Astrocyte of the spinal cord (primary cell): ENCODE results near the gene GMNN.
"Not testable (repeated sequence)": the region's sequence is repeated elsewhere in the genome, so short reads cannot be mapped to it uniquely, and the experiment has no call there.

Source experiments
- DNase-seq: peaks from one replicate; pipeline ENCODE4 v3.0.0; 2011; ENCODE audit warnings: low read depth, low spot score
- H3K4me3 ChIP-seq: 2 replicates; pipeline ENCODE4 v1.5.1; 2011; ENCODE audit warnings: low read depth, mild to moderate bottlenecking, low read length, moderate library complexity
- CTCF ChIP-seq: IDR thresholded peaks from 2 replicates; pipeline ENCODE4 v1.5.1; 2012; ENCODE audit warnings: low read depth, mild to moderate bottlenecking, low read length, inconsistent platforms
- in situ Hi-C: cut with HindIII; loops from 2 replicates; pipeline ENCODE4 v1.10.0; 2017; ENCODE audit warnings: low sequenced_read_pairs

GMNN gene

GRCh38 chr6:24753545-24753944, 21.2 kb upstream of the GMNN start:
- TF ChIP-seq CTCF: no peak
- no peak overlapping the region for H3K4me3 ChIP-seq
- DNase-seq: no peak
- in situ Hi-C loops: no loop called here

GRCh38 chr6:24754378-24754777, 20.4 kb upstream of the GMNN start:
- DNase-seq, in situ Hi-C loops, H3K4me3 ChIP-seq: not testable (repeated sequence)

GRCh38 chr6:24755279-24755678, 19.5 kb upstream of the GMNN start:
- no peak overlapping the region for H3K4me3 ChIP-seq
- in situ Hi-C loops: no loop called here
- DNase-seq: no peak
- TF ChIP-seq CTCF: no peak

- no peak overlapping the region for H3K4me3 ChIP-seq
- DNase-seq: no peak
- in situ Hi-C loops: no loop called here
- no peak for TF ChIP-seq CTCF
Observed at GRCh38 chr6:24757611-24758010, 17.1 kb upstream of the GMNN start.

GRCh38 chr6:24759718-24760117, 15.0 kb upstream of the GMNN start:
- H3K4me3 ChIP-seq: no peak overlapping the region
- TF ChIP-seq CTCF: no peak
- DNase-seq: no peak
- in situ Hi-C loops: no loop called here

GRCh38 chr6:24760210-24760609, 14.5 kb upstream of the GMNN start:
- TF ChIP-seq CTCF: no peak
- in situ Hi-C loops: no loop called here
- no peak overlapping the region for H3K4me3 ChIP-seq
- no peak for DNase-seq

- H3K4me3 ChIP-seq: no peak overlapping the region
- in situ Hi-C loops: no loop called here
- no peak for TF ChIP-seq CTCF
- DNase-seq: no peak
Observed at GRCh38 chr6:24761193-24761835, 13.4 kb upstream of the GMNN start.
